H9 (cell line): ENCODE measurements around the gene MPP2. TPM values are rescaled to one million over a fixed set of nuclear protein-coding genes. Genes with fewer than 3 reads are reported as not detected.

Experiments
- DNase-seq: peaks from one replicate; pipeline ENCODE4 v3.0.0-alpha.2; 2017
- H2AFZ ChIP-seq: one replicate; pipeline ENCODE4 v1.6.1; 2013; ENCODE audit warnings: mild to moderate bottlenecking, low read length, control low read depth, moderate library complexity
- H2AK5ac ChIP-seq: 2 replicates; pipeline ENCODE4 v1.6.1; 2013; ENCODE audit warnings: low read length, control low read depth, mixed read lengths; ENCODE audit not compliant: insufficient read length
- H2BK120ac ChIP-seq: one replicate; pipeline ENCODE4 v1.6.1; 2013; ENCODE audit warnings: low read depth, mild to moderate bottlenecking, low read length, control low read depth, inconsistent platforms; ENCODE audit not compliant: poor library complexity, severe bottlenecking
- H2BK12ac ChIP-seq: 2 replicates; pipeline ENCODE4 v1.6.1; 2013; ENCODE audit warnings: low read length, control low read depth, mixed read lengths, low read depth; ENCODE audit not compliant: insufficient read length
- H2BK15ac ChIP-seq: 2 replicates; pipeline ENCODE4 v1.6.1; 2013; ENCODE audit warnings: low read depth, low read length, control low read depth
- H2BK20ac ChIP-seq: one replicate; pipeline ENCODE4 v1.6.1; 2013; ENCODE audit warnings: low read depth, mild to moderate bottlenecking, low read length, control low read depth, inconsistent platforms; ENCODE audit not compliant: poor library complexity, severe bottlenecking
- H2BK5ac ChIP-seq: 2 replicates; pipeline ENCODE4 v1.6.1; 2013; ENCODE audit warnings: low read length, control low read depth, mixed read lengths; ENCODE audit not compliant: insufficient read length
- H3K14ac ChIP-seq: 2 replicates; pipeline ENCODE4 v1.6.1; 2013; ENCODE audit warnings: low read length, control low read depth; ENCODE audit not compliant: insufficient read depth
- H3K18ac ChIP-seq: 2 replicates; pipeline ENCODE4 v1.6.1; 2013; ENCODE audit warnings: low read depth, mild to moderate bottlenecking, mixed read lengths, low read length, control low read depth; ENCODE audit not compliant: insufficient read length
- H3K23ac ChIP-seq: 2 replicates; pipeline ENCODE4 v1.6.1; 2013; ENCODE audit warnings: low read length, control low read depth, mixed read lengths, low read depth; ENCODE audit not compliant: insufficient read length
- H3K23me2 ChIP-seq: 2 replicates; pipeline ENCODE4 v1.6.1; 2013; ENCODE audit warnings: low read depth, mild to moderate bottlenecking, mixed read lengths, low read length, control low read depth; ENCODE audit not compliant: insufficient read length, poor library complexity, severe bottlenecking
- H3K27ac ChIP-seq: 2 replicates; pipeline ENCODE4 v1.5.1; 2013; ENCODE audit warnings: low read length, control low read depth, mixed read lengths, low read depth; ENCODE audit not compliant: insufficient read length
- H3K27me3 ChIP-seq: 2 replicates; pipeline ENCODE4 v1.6.1; 2013; ENCODE audit warnings: low read length, control low read depth, inconsistent platforms; ENCODE audit not compliant: insufficient read depth
- H3K4ac ChIP-seq: 2 replicates; pipeline ENCODE4 v1.6.1; 2013; ENCODE audit warnings: low read depth, mild to moderate bottlenecking, control low read depth, inconsistent platforms, low read length, moderate library complexity
- H3K4me1 ChIP-seq: 2 replicates; pipeline ENCODE4 v1.6.1; 2013; ENCODE audit warnings: low read length, control low read depth, inconsistent platforms; ENCODE audit not compliant: insufficient read depth
- H3K4me2 ChIP-seq: 2 replicates; pipeline ENCODE4 v1.6.1; 2013; ENCODE audit warnings: low read length, control low read depth, mixed read lengths; ENCODE audit not compliant: insufficient read length, insufficient read depth
- H3K56ac ChIP-seq: 2 replicates; pipeline ENCODE4 v1.6.1; 2013; ENCODE audit warnings: low read depth, mild to moderate bottlenecking, mixed read lengths, low read length, control low read depth; ENCODE audit not compliant: insufficient read length
- H3K79me1 ChIP-seq: 2 replicates; pipeline ENCODE4 v1.6.1; 2013; ENCODE audit warnings: low read depth, mild to moderate bottlenecking, moderate library complexity, low read length, control low read depth, inconsistent platforms; ENCODE audit not compliant: insufficient read depth, poor library complexity, severe bottlenecking
- H3K79me2 ChIP-seq: 2 replicates; pipeline ENCODE4 v1.6.1; 2013; ENCODE audit warnings: low read length, control low read depth, inconsistent platforms; ENCODE audit not compliant: insufficient read depth
- H3K9ac ChIP-seq: 2 replicates; pipeline ENCODE4 v1.6.1; 2013; ENCODE audit warnings: low read length, control low read depth, mixed read lengths; ENCODE audit not compliant: insufficient read length; ENCODE audit errors: extremely low read depth
- H3K9me3 ChIP-seq: one replicate; pipeline ENCODE4 v1.6.1; 2013; ENCODE audit warnings: low read depth, low read length, inconsistent platforms; ENCODE audit not compliant: control insufficient read depth
- H3T11ph ChIP-seq: one replicate; pipeline ENCODE4 v1.6.1; 2013; ENCODE audit warnings: mild to moderate bottlenecking, low read length, control low read depth, inconsistent platforms
- H4K20me1 ChIP-seq: one replicate; pipeline ENCODE4 v1.6.1; 2013; ENCODE audit not compliant: control insufficient read depth, insufficient read length, insufficient read depth
- H4K5ac ChIP-seq: 2 replicates; pipeline ENCODE4 v1.6.1; 2013; ENCODE audit warnings: low read depth, mild to moderate bottlenecking, mixed read lengths, low read length, control low read depth; ENCODE audit not compliant: insufficient read length
- H4K8ac ChIP-seq: replicated peaks from 2 replicates; pipeline ENCODE4 v1.6.1; 2013; ENCODE audit warnings: low read length, control low read depth, mixed read lengths, low read depth; ENCODE audit not compliant: insufficient read length
- H4K91ac ChIP-seq: 2 replicates; pipeline ENCODE4 v1.6.1; 2013; ENCODE audit warnings: low read depth, mild to moderate bottlenecking, moderate library complexity, mixed read lengths, low read length, control low read depth; ENCODE audit not compliant: insufficient read length
- H3K27ac Mint-ChIP-seq, 3 experiments: 2 replicates in 2 of 3; 3 replicates in 1 of 3; pipeline ENCODE4 v1.8.0; 2020 to 2021; ENCODE audit warnings: mixed read lengths in 3 of 3, mild to moderate bottlenecking in 1 of 3, moderate library complexity in 1 of 3
- H3K27me3 Mint-ChIP-seq: 2 replicates; pipeline ENCODE4 v1.8.0; 2021; ENCODE audit warnings: low read depth, mild to moderate bottlenecking, moderate library complexity, mixed read lengths
- H3K36me3 Mint-ChIP-seq, 3 experiments: 2 replicates in 2 of 3; 3 replicates in 1 of 3; pipeline ENCODE4 v1.8.0; 2020 to 2021; ENCODE audit warnings: low read depth in 3 of 3, mixed read lengths in 3 of 3; ENCODE audit not compliant: insufficient read depth in 1 of 3
- H3K4me1 Mint-ChIP-seq, 2 experiments: 2 replicates each; pipeline ENCODE4 v1.8.0; 2020; ENCODE audit warnings: mixed read lengths in 2 of 2
- H3K4me3 Mint-ChIP-seq, 2 experiments: 2 replicates in 1 of 2; 3 replicates in 1 of 2; pipeline ENCODE4 v1.8.0; 2020 to 2021; ENCODE audit warnings: mild to moderate bottlenecking in 2 of 2, mixed read lengths in 2 of 2, moderate library complexity in 1 of 2
- H3K9me3 Mint-ChIP-seq, 2 experiments: 2 replicates in 1 of 2; 3 replicates in 1 of 2; pipeline ENCODE4 v1.8.0; 2020; ENCODE audit warnings: mild to moderate bottlenecking in 2 of 2, mixed read lengths in 2 of 2, moderate library complexity in 1 of 2
- WGBS: extraction: QIAGEN DNeasy Blood & Tissue Kit; methylation state at CpG from one replicate; pipeline ENCODE4 v1.1.7; 2013; ENCODE audit warnings: missing lambda C conversion rate, low lambda C conversion rate, mixed read lengths; ENCODE audit not compliant: insufficient read length; ENCODE audit errors: extremely low coverage; 5-methylcytosine and 5-hydroxymethylcytosine counted together
- total RNA-seq: library from RNA; stranded (reverse); gene quantifications from 2 replicates; pipeline ENCODE4 v1.2.1, GENCODE V29; 2021
- TF ChIP-seq, protein P1 (sequence below): fragments of 200-600 bp; sonication (generic); conservative IDR thresholded peaks from 3 replicates; pipeline ENCODE4 v1.8.0; 2021; ENCODE audit warnings: antibody characterized with exemption, mild to moderate bottlenecking

MPP2 gene
- total RNA-seq, 1 experiment from 2014 or later: 16.3 TPM

DNA sequence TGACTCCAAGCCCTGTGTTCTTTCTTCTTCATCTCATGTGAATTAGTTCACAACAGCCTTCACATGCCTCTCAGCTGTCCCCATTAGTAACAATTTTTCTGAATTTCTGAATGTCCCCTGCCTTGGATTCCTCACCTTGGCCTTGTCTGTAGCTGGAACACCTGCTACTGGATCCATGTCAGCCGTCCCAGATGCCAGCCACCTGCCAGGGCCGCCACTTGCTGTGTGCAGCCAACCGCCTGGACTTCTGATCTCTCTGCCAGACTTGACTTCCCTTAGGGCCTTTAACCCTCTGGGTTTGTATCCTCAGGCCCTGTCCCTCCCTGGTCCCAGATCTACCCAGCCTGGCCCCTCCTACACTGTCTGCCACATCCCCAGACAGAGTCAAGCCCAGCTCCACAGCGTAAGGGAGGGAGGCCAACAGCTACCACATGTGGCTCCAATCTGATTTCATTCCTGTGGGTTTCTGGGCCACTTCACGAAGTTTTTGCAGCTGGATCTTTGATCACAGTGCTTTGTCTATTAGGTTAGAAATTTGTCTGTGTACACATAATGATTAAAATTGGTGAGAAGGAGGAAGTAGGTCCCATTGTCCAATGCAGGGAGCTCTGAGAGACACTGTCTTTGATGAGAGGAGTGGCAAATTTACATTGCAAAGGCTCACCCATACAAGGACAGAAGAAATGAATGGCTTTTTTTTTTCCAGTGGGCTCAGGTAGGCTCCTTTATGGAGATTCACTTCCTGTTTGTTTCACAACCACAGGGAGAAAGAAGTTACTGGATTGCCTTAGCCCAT, 15.3 kb downstream of the MPP2 start:
- Histone ChIP-seq H3K79me2 (no peaks in the 10 kb centered on the region), H2BK12ac (no peak overlapping the region), H3K18ac (no peak overlapping the region), H2BK5ac (no peak overlapping the region), H2BK15ac (no peak overlapping the region), H3K27ac (peak overlapping the region; percentile 69), H3K4ac (no peak overlapping the region), H3K4me1 (peaks cover 13% of the 10 kb centered on the region), H3K56ac (no peak overlapping the region), H3K23ac (no peak overlapping the region), H4K8ac (no peak overlapping the region), H3T11ph (no peak overlapping the region), H3K23me2 (no peaks in the 10 kb centered on the region), H3K9me3 (no peaks in the 10 kb centered on the region), H3K9ac (no peak overlapping the region), H3K4me2 (peak overlapping the region; percentile 38), H2AFZ (no peak overlapping the region), H2AK5ac (no peak overlapping the region), H4K5ac (no peak overlapping the region), H2BK120ac (no peak overlapping the region), H3K79me1 (no peaks in the 10 kb centered on the region), H4K20me1 (peaks cover 4% of the 10 kb centered on the region), H3K27me3 (no peaks in the 10 kb centered on the region), H3K14ac (no peak overlapping the region), H2BK20ac (peak overlapping the region; percentile 65), H4K91ac (no peak overlapping the region)
- H3K4me3 Mint-ChIP-seq: peak overlapping the region; percentile 26 to 64; a peak in 4 of 5 replicates
- TF ChIP-seq, protein P1, sequence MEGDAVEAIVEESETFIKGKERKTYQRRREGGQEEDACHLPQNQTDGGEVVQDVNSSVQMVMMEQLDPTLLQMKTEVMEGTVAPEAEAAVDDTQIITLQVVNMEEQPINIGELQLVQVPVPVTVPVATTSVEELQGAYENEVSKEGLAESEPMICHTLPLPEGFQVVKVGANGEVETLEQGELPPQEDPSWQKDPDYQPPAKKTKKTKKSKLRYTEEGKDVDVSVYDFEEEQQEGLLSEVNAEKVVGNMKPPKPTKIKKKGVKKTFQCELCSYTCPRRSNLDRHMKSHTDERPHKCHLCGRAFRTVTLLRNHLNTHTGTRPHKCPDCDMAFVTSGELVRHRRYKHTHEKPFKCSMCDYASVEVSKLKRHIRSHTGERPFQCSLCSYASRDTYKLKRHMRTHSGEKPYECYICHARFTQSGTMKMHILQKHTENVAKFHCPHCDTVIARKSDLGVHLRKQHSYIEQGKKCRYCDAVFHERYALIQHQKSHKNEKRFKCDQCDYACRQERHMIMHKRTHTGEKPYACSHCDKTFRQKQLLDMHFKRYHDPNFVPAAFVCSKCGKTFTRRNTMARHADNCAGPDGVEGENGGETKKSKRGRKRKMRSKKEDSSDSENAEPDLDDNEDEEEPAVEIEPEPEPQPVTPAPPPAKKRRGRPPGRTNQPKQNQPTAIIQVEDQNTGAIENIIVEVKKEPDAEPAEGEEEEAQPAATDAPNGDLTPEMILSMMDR: no peak
- H3K36me3 Mint-ChIP-seq: peaks cover 5 to 23% (median 16%) of the 10 kb centered on the region in 3 experiments; a peak in 5 of 7 replicates
- no peaks in the 10 kb centered on the region for H3K9me3 Mint-ChIP-seq
- H3K27me3 Mint-ChIP-seq: no peaks in the 10 kb centered on the region
- peak; percentile 69 for DNase-seq
- H3K4me1 Mint-ChIP-seq: peaks cover 25 to 33% of the 10 kb centered on the region in 2 experiments
- WGBS: no CpG with 5 or more reads among the region's 5 CpGs
- H3K27ac Mint-ChIP-seq: peak overlapping the region; percentile 5 to 87 (median 72); a peak in 6 of 7 replicates
